GM18519 (cell line): ENCODE data around the gene STIP1.
"Not testable (repeated sequence)": the region's sequence is repeated elsewhere in the genome, so short reads cannot be mapped to it uniquely, and the experiment has no call there.

Experiments used
- ATAC-seq: cut with Tn5 transposase; IDR thresholded peaks from one replicate; pipeline ENCODE4 v1.9.1; 2021; ENCODE audit warnings: mild to moderate bottlenecking, moderate library complexity; ENCODE audit not compliant: unreplicated experiment, low FRiP score

STIP1 gene

GRCh38 chr11:64157631-64158394, 28.2 kb upstream of the STIP1 start:
- no peak for ATAC-seq

GRCh38 chr11:64161037-64161436, 24.9 kb upstream of the STIP1 start:
- no peak for ATAC-seq

- ATAC-seq, result not testable (repeated sequence)
Observed at GRCh38 chr11:64162769-64163168, 23.2 kb upstream of the STIP1 start.

DNA sequence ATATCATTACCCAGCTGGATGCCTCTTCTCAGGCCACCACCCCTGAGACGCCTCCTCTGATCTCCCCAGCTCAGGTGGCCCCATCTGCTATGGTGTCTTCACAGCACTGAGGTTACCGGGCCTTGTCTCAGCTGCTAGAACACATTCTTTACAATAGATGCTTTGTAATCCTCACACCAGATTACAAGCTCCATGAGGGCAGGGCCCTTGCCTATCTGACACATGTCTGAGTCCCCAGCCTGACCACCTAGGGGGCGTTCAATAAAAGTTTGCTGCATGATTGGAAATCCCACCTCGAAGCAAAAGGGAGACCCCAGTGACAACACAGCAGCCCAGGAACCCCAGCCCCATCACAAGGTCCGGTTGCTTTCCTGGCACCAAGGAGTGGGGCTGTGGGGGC, 22.0 kb upstream of the STIP1 start:
- no peak for ATAC-seq

GRCh38 chr11:64164392-64165312, 21.3 kb upstream of the STIP1 start:
- ATAC-seq, result no peak

DNA sequence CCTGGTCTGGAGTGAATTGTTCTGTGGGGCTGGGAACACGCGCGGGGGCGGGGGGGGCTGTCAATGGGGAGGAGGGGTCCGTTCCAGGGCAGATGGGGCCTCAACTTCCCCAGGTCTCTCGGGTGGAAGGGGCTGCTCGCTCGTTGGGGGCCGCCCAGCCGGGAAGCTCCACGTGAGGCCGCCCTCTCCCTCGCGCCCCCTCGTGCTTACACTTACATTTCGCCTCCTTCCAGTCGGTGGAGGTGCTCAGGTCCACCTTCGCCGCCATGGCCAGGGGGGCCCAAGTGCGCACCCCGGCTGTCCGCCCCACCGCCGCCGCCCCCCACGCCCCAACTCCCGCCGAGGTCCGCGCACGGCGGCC, 20.5 kb upstream of the STIP1 start:
- ATAC-seq, result no peak

GRCh38 chr11:64165842-64166635, 19.9 kb upstream of the STIP1 start, which contains the start of gene MACROD1:
Gene MACROD1, minus strand, starts transcription at chr11:64166113. Its CDS starts 119 bp downstream, at chr11:64165994.
- no peak for ATAC-seq

- no peak for ATAC-seq
Observed at GRCh38 chr11:64170419-64170818, 15.6 kb upstream of the STIP1 start.

DNA sequence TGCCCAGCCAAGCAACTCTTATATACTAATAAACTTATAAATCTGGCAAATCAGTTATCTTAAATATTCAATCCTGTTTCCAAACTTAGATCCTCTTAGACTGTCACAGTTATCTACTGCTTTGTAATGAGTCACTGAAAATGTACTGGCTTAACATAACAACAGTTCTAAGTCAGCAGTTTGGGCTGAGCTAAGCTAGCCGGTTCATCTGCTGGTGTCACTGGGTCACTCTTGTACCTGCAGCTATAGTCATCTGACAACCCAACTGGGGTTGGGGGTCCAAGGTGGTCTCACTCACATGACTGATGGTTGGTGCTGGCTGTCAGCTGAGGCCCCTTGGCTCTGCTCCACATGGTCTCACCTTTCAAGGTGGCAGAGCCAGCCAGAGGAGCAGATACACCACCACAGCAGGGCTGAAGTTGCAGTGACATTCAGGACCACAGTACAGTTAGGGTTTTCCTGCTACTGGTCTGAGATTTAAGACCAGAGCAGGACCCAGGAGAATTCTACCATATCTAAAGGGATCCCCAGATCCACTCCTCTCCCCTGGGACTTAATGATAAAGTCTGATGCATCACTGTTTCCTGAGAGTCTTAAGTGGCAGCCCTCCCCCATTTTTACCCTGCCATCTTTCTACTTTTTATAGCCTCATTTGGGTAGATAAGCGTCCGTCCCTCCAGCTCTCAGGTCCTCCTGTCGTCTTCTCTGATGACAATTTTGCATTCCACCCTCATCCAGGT, 12.2 kb upstream of the STIP1 start:
- ATAC-seq, result no peak

DNA sequence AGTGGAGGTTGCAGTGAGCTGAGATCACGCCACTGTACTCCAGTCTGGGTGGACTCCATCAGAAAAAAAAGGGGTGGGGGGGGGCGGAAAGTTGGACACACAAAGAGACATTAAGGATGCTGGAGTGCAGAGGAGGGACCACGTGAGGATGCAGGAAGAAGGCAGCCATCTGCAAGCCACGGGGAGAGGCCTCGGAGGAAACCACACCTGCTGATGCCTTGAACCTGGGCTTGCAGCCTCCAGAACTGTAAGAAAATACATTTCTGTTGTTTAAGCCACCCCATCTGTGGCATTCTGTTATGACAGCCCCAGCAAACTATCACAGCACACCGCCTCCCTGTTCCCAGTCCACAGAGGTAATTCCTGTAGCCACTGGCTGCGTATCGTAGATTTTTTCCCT, 9.2 kb upstream of the STIP1 start:
- ATAC-seq, result no peak

- ATAC-seq, result no peak
Observed at GRCh38 chr11:64178203-64178602, 7.8 kb upstream of the STIP1 start.

GRCh38 chr11:64178951-64179639, 6.9 kb upstream of the STIP1 start:
- no peak for ATAC-seq

DNA sequence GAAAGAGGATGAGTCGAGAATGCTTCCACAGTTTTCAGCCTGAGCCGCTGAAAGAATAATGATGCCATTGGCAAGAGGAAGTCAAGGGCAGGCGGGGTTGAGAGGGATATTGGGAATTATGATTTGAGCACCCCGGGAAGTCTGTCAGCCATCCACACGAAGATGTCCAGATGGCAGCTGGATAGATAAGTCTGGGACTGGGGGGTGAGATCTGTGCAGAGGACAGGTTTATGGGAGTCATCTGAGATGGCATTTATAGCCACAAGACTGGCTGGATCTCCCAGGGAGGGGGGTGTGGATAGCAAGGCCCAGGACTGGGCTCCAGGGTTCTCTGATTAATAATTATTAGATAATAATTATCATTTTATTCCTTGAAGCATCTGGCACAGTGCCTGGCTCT, 5.1 kb upstream of the STIP1 start:
- no peak for ATAC-seq

DNA sequence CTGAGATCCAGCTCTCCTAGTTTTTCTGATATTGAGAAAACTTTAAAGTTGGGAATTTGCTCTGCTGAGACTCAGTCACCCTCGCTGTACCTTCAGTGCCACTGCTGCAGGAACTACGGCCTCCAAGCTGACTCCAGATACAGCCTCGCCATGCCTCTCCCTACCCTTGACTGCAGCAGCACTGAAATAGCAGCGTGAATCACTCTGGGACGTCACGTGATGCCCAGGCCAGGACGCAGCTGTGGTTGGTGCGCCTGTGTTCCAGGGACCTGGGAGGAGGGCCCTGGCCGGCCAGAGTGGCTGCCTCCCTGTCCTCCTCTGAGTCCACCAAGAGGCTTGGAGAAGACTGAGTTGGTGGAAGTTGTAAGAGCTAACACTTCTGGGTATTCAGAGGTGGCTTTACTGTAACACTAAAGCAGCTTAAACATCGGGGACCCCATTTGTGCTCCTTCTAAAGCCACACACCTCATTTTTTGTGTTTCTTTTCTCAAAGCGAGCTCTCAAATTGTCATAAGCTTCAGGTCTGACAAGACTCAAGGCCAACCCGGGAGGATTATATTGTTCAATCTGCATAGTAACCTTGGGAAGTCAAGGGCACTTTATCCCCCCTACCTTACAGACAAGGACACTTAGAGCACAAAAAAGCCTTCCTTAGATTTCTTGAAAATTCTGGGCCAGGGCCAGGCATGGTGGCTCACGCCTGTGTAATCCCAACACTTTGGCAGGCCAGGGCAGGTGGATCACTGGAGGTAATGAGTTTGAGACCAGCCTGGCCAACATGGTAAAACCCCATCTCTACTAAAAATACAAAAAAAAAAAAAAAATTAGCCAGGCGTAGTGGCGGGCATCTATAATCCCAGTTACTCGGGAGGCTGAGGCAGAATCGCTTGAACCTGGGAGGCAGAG, 4.2 kb upstream of the STIP1 start:
- ATAC-seq, result no peak

GRCh38 chr11:64183890-64184289, 2.1 kb upstream of the STIP1 start:
- no peak for ATAC-seq

- peak; percentile 9 for ATAC-seq
Observed at GRCh38 chr11:64185175-64185692, 737 bp upstream of the STIP1 start.

DNA sequence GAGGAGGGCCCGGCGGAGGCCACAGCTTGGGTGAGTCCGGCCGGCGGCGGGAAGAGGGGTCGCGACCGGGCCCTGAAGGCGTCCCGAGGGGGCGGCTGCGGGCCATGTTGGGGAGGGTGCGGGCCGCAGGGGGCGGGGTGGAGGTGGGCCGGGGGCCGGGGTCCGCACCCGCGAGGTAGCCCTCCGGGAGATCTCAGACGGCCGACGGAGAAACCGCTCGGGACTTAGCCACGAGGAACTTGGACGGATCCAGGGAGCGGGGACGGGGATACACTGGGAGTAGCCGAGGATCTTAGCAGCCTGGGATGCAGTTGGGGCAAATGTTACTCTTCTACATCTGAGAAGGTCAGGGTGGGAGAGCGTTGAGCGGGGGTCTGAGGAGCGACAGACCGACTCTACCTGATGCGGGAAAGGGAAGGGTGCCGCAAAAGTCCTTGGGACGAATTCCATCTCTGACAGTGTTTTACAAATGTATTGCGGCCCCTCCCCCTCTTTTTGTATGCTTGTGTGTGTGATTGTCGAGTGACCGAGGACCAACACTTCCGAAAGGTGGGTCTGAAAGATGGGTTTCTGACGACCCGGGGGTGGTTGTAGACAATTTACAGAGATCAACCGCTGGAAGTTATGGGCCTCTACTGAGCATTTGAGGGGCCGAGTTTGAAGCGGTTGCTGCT, 658 bp downstream of the STIP1 start:
- peak; percentile 2 for ATAC-seq

DNA sequence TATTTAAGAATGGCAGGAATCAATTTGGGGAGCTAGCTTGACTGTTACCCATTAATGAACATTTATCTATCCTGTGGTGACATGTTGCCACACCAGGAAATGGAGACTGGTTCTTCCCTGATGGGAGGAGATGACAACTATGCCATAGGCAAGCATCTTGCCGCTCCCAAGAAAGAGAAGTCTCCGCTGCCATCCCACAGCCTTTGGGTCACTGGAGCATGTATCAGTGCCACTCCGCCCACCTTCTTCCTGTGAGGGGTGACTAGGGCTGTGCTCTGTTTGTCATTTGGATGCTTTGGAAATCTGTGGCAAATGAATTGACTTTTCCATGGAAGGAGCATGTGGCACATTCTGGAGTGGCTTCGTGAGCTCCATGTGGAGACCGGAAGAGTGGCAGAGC, 6.5 kb downstream of the STIP1 start:
- ATAC-seq, result no peak
